IMR-90 (cell line): ENCODE results near the gene SLC39A8. TPM values are rescaled to one million over a fixed set of nuclear protein-coding genes. Genes with fewer than 3 reads are reported as not detected.

Source experiments
- ATAC-seq: fragments of 200-7000 bp; cut with Tn5 transposase; 2 replicates; pipeline ENCODE4 v1.9.1; 2020; ENCODE audit warnings: low read depth, mild to moderate bottlenecking, moderate library complexity
- BruUV-seq: library from RNA; stranded (reverse); fragments of 400-500 nt; replicated peaks from 2 replicates; lab custom pipeline; 2021; lab: Mats Ljungman, UMichigan
- CTCF ChIA-PET: fragments of 300-600 bp; formaldehyde crosslinking; extraction: SDS; loops from one replicate; lab custom pipeline; 2021; ENCODE audit warnings: antibody characterized with exemption; lab: Yijun Ruan, JAX
- POLR2A ChIA-PET: fragments of 300-600 bp; sonication (Branson Sonifier 250); formaldehyde crosslinking; loops from one replicate; lab custom pipeline; 2022; ENCODE audit warnings: antibody characterized with exemption; ENCODE audit not compliant: unreplicated experiment; lab: Charles Lee
- DNase-seq: peaks from one replicate; pipeline ENCODE4 v3.0.0; 2013
- H2AFZ ChIP-seq: replicated peaks from 2 replicates; pipeline ENCODE3; 2013; ENCODE audit warnings: low read length, mild to moderate bottlenecking; ENCODE audit not compliant: poor library complexity
- H2AK5ac ChIP-seq: 2 replicates; pipeline ENCODE4 v1.6.1; 2013; ENCODE audit warnings: low read depth, low read length, inconsistent platforms
- H2AK9ac ChIP-seq: replicated peaks from 2 replicates; pipeline ENCODE3; 2013; ENCODE audit warnings: mild to moderate bottlenecking, low read depth, low read length, moderate library complexity; ENCODE audit not compliant: poor library complexity
- H2BK120ac ChIP-seq: 2 replicates; pipeline ENCODE4 v1.6.1; 2013; ENCODE audit warnings: low read depth, low read length, inconsistent platforms
- H2BK15ac ChIP-seq: 3 replicates; pipeline ENCODE4 v1.6.1; 2013; ENCODE audit warnings: low read depth, low read length, inconsistent platforms
- H2BK20ac ChIP-seq: 2 replicates; pipeline ENCODE4 v1.6.1; 2013; ENCODE audit warnings: low read depth, mild to moderate bottlenecking, inconsistent platforms, low read length, moderate library complexity
- H2BK5ac ChIP-seq: 2 replicates; pipeline ENCODE4 v1.6.1; 2013; ENCODE audit warnings: mild to moderate bottlenecking, low read depth, low read length, inconsistent platforms; ENCODE audit not compliant: poor library complexity, severe bottlenecking
- H3K14ac ChIP-seq: replicated peaks from 2 replicates; pipeline ENCODE4 v1.6.1; 2013; ENCODE audit warnings: low read depth, low read length, inconsistent platforms
- H3K18ac ChIP-seq: 2 replicates; pipeline ENCODE4 v1.6.1; 2013; ENCODE audit warnings: low read depth, low read length, control low read depth
- H3K23ac ChIP-seq: 2 replicates; pipeline ENCODE4 v1.6.1; 2013; ENCODE audit warnings: low read depth, low read length, inconsistent platforms
- H3K27ac ChIP-seq: 2 replicates; pipeline ENCODE4 v1.5.1; 2013; ENCODE audit warnings: mild to moderate bottlenecking, control low read depth, low read length; ENCODE audit not compliant: insufficient read depth
- H3K27me3 ChIP-seq: 2 replicates; pipeline ENCODE4 v1.6.1; 2013; ENCODE audit warnings: low read length; ENCODE audit not compliant: control insufficient read depth, insufficient read depth
- H3K36me3 ChIP-seq: 2 replicates; pipeline ENCODE4 v1.6.1; 2013; ENCODE audit warnings: low read length, mixed read lengths; ENCODE audit not compliant: control insufficient read depth, insufficient read depth
- H3K4ac ChIP-seq: 2 replicates; pipeline ENCODE4 v1.6.1; 2013; ENCODE audit warnings: low read depth, low read length, inconsistent platforms
- H3K4me1 ChIP-seq: 2 replicates; pipeline ENCODE4 v1.6.1; 2013; ENCODE audit warnings: low read length, mixed read lengths; ENCODE audit not compliant: control insufficient read depth, insufficient read depth
- H3K4me2 ChIP-seq: 2 replicates; pipeline ENCODE4 v1.6.1; 2013; ENCODE audit warnings: low read depth, mild to moderate bottlenecking, control low read depth, low read length, moderate library complexity
- H3K4me3 ChIP-seq: 2 replicates; pipeline ENCODE4 v1.5.1; 2013; ENCODE audit warnings: low read depth, mild to moderate bottlenecking, control low read depth, low read length, moderate library complexity; ENCODE audit not compliant: insufficient read depth
- H3K56ac ChIP-seq: 2 replicates; pipeline ENCODE4 v1.6.1; 2013; ENCODE audit warnings: low read length, inconsistent platforms; ENCODE audit not compliant: insufficient read depth; ENCODE audit errors: extremely low read depth
- H3K79me1 ChIP-seq, 2 experiments: 2 replicates each; pipeline ENCODE4 v1.6.1; 2013; ENCODE audit warnings: low read length in 2 of 2, inconsistent platforms in 1 of 2, low read depth in 1 of 2
- H3K9ac ChIP-seq: 2 replicates; pipeline ENCODE4 v1.6.1; 2013; ENCODE audit warnings: low read depth, low read length, control low read depth
- H3K9me1 ChIP-seq: 2 replicates; pipeline ENCODE4 v1.6.1; 2013; ENCODE audit warnings: low read length, inconsistent platforms; ENCODE audit not compliant: insufficient read depth
- H3K9me3 ChIP-seq: 2 replicates; pipeline ENCODE4 v1.6.1; 2013; ENCODE audit warnings: low read length; ENCODE audit not compliant: control insufficient read depth, insufficient read depth
- H4K20me1 ChIP-seq: 2 replicates; pipeline ENCODE4 v1.6.1; 2013; ENCODE audit warnings: low read length, inconsistent platforms; ENCODE audit not compliant: insufficient read depth
- H4K5ac ChIP-seq: 2 replicates; pipeline ENCODE4 v1.6.1; 2013; ENCODE audit warnings: mild to moderate bottlenecking, low read depth, low read length, control low read depth
- H4K8ac ChIP-seq, 2 experiments: 2 replicates each; pipeline ENCODE4 v1.6.1; 2013; ENCODE audit warnings: low read depth in 2 of 2, low read length in 2 of 2, control low read depth in 1 of 2, inconsistent platforms in 1 of 2
- H4K91ac ChIP-seq: 2 replicates; pipeline ENCODE4 v1.6.1; 2013; ENCODE audit warnings: low read depth, low read length, inconsistent platforms; ENCODE audit not compliant: insufficient read depth
- BHLHE40 ChIP-seq: fragments of 150-350 bp; IDR thresholded peaks from 2 replicates; pipeline ENCODE4 v1.6.1; 2016; ENCODE audit warnings: mild to moderate bottlenecking, low read depth, low read length
- CEBPB ChIP-seq: IDR thresholded peaks from 2 replicates; pipeline ENCODE4 v1.6.1; 2012; ENCODE audit warnings: low read depth, low read length, improper control_type of control experiment
- CHD1 ChIP-seq: IDR thresholded peaks from 2 replicates; pipeline ENCODE4 v1.6.1; 2012; ENCODE audit warnings: low read depth, low read length, improper control_type of control experiment
- CTCF ChIP-seq: conservative IDR thresholded peaks from 2 replicates; pipeline ENCODE4 v1.5.1; 2012; ENCODE audit warnings: mild to moderate bottlenecking, low read depth, low read length, improper control_type of control experiment
- ELK1 ChIP-seq: fragments of 150-350 bp; IDR thresholded peaks from 2 replicates; pipeline ENCODE4 v1.6.1; 2016; ENCODE audit warnings: low read depth, mild to moderate bottlenecking, low read length, moderate library complexity, borderline replicate concordance
- FOS ChIP-seq: fragments of 150-350 bp; IDR thresholded peaks from 2 replicates; pipeline ENCODE4 v1.6.1; 2016; ENCODE audit warnings: low read depth, low read length
- MAFK ChIP-seq: IDR thresholded peaks from 2 replicates; pipeline ENCODE4 v1.6.1; 2012; ENCODE audit warnings: low read depth, low read length, improper control_type of control experiment
- MAZ ChIP-seq: IDR thresholded peaks from 2 replicates; pipeline ENCODE4 v1.6.1; 2012; ENCODE audit warnings: low read depth, mild to moderate bottlenecking, low read length, improper control_type of control experiment, moderate library complexity, borderline replicate concordance
- MXI1 ChIP-seq: IDR thresholded peaks from 2 replicates; pipeline ENCODE4 v1.6.1; 2012; ENCODE audit warnings: low read depth, mild to moderate bottlenecking, low read length, moderate library complexity, borderline replicate concordance
- NFE2L2 ChIP-seq: fragments of 150-350 bp; IDR thresholded peaks from 2 replicates; pipeline ENCODE4 v1.6.1; 2016; ENCODE audit warnings: low read depth, mild to moderate bottlenecking, low read length
- POLR2A ChIP-seq: IDR thresholded peaks from 2 replicates; pipeline ENCODE4 v1.6.1; 2012; ENCODE audit warnings: mild to moderate bottlenecking, low read depth, low read length
- RAD21 ChIP-seq: IDR thresholded peaks from 2 replicates; pipeline ENCODE4 v1.6.1; 2012; ENCODE audit warnings: low read length, improper control_type of control experiment
- RCOR1 ChIP-seq: IDR thresholded peaks from 2 replicates; pipeline ENCODE4 v1.6.1; 2012; ENCODE audit warnings: mild to moderate bottlenecking, low read length, improper control_type of control experiment; ENCODE audit not compliant: insufficient replicate concordance
- RFX5 ChIP-seq: IDR thresholded peaks from 2 replicates; pipeline ENCODE4 v1.8.0; 2012; ENCODE audit warnings: low read depth, mild to moderate bottlenecking, low read length, moderate library complexity
- SMC3 ChIP-seq: fragments of 150-350 bp; IDR thresholded peaks from 2 replicates; pipeline ENCODE4 v1.6.1; 2016; ENCODE audit warnings: low read depth, mild to moderate bottlenecking, antibody characterized with exemption, low read length, moderate library complexity
- WGBS, 2 experiments: methylation state at CpG; one replicate each; pipeline versions ENCODE4 v1.1.5 to v1.1.7; 2013; ENCODE audit warnings: missing lambda C conversion rate in 2 of 2; ENCODE audit not compliant: insufficient read length in 1 of 2; ENCODE audit errors: extremely low coverage in 2 of 2; 5-methylcytosine and 5-hydroxymethylcytosine counted together
- dilution Hi-C: fragments of 300-500 bp; cut with HindIII; formaldehyde crosslinking; loops from one replicate; pipeline ENCODE4 v1.14.3; 2018; ENCODE audit warnings: low sequenced_read_pairs; ENCODE audit not compliant: unreplicated experiment
- in situ Hi-C: fragments of 300-500 bp; cut with MboI; formaldehyde crosslinking; loops from 3 replicates; pipeline ENCODE4 v1.14.3; 2019; ENCODE audit warnings: low sequenced_read_pairs, inconsistent platforms, mixed read lengths
- intact Hi-C: fragments of 100-400 bp; cut with micrococcal nuclease; formaldehyde crosslinking; loops from 2 replicates; pipeline ENCODE4 v1.10.0; 2022
- polyA plus RNA-seq, 3 experiments: library from polyadenylated mRNA; depleted of rRNA; stranded (reverse); fragments of >200 nt; gene quantifications; 2 replicates each; pipeline ENCODE4 v1.2.3, GENCODE V29; 2012; ENCODE audit warnings: low replicate concordance in 1 of 3
- total RNA-seq: library from RNA; depleted of rRNA; stranded (reverse); fragments of >200 nt; gene quantifications from 2 replicates; pipeline ENCODE4 v1.2.3, GENCODE V29; 2012
- TF ChIP-seq, protein P1 (sequence below): fragments of 150-350 bp; IDR thresholded peaks from 2 replicates; pipeline ENCODE4 v1.6.1; 2017; ENCODE audit warnings: mild to moderate bottlenecking, antibody characterized with exemption, low read length, low read depth

The SLC39A8 gene
- total and polyA plus RNA-seq, 2 of the 4 experiments (the other 2 are of a cell fraction): 0.05 to 0.18 TPM

DNA sequence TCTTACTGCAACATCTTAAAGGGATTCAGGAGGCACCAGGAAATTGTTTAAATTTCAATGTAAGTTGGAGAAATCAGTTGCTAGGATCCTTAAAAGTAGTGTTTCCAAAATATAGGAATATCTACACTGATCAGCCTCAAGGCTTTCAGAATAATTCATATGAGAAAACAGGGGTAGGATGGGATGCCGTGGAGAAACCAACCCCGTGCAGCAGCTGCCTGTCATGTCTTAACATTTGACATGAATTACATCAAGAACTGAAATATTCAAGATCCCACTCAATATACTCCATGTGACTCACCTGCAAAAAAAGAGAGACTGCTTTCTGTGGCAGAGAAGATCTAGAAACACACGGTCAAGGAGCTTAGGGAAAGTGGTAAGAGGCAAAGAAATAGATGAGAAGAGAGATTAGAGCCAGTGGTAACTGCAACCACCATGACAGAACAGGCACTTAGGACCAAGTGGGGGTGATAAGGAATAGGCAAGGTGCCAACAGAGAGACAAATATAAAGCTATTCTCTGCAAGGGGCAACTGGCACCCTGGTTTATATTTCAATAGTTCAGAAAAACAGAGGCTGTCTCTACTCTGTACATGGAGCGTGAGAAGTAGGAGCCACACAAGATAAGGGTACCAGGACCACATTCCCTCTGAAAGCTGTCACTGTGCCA is 64.0 kb downstream of the SLC39A8 start:
- dilution Hi-C loops: no loop called here
- no peaks in the 10 kb centered on the region for H3K9me3 ChIP-seq
- intact Hi-C loops: no loop called here
- H2BK15ac ChIP-seq: no peak overlapping the region
- no peak overlapping the region for H3K56ac ChIP-seq
- no peak overlapping the region for H3K27ac ChIP-seq
- H4K8ac ChIP-seq: no peak overlapping the region
- no peak overlapping the region for H2AFZ ChIP-seq
- ChIA-PET CTCF (no interaction called here), POLR2A (no interaction called here)
- no peak overlapping the region for H3K18ac ChIP-seq
- no peak overlapping the region for H4K5ac ChIP-seq
- WGBS, 2 experiments: no CpG with 5 or more reads among the region's 4 CpGs
- BruUV-seq: no TSS peak
- no peak overlapping the region for H3K4me3 ChIP-seq
- no peak for ATAC-seq
- H3K4me2 ChIP-seq: no peak overlapping the region
- in situ Hi-C loops: no loop called here
- H2BK5ac ChIP-seq: no peak overlapping the region
- no peak overlapping the region for H3K4ac ChIP-seq
- TF ChIP-seq MAFK: no peak
- TF ChIP-seq CEBPB: no peak
- no peak for TF ChIP-seq RAD21
- TF ChIP-seq ELK1: no peak
- no peak for TF ChIP-seq CTCF
- TF ChIP-seq NFE2L2: no peak
- TF ChIP-seq, protein P1, sequence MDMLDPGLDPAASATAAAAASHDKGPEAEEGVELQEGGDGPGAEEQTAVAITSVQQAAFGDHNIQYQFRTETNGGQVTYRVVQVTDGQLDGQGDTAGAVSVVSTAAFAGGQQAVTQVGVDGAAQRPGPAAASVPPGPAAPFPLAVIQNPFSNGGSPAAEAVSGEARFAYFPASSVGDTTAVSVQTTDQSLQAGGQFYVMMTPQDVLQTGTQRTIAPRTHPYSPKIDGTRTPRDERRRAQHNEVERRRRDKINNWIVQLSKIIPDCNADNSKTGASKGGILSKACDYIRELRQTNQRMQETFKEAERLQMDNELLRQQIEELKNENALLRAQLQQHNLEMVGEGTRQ: no peak
- TF ChIP-seq FOS: no peak
- TF ChIP-seq MAZ: no peak
- no peak for TF ChIP-seq RCOR1
- no peak for TF ChIP-seq POLR2A
- no peak for TF ChIP-seq SMC3
- TF ChIP-seq MXI1: no peak
- TF ChIP-seq CHD1: no peak
- TF ChIP-seq RFX5: no peak
- no peak for TF ChIP-seq BHLHE40
- H2AK9ac ChIP-seq: no peak overlapping the region
- no peak overlapping the region for H3K9ac ChIP-seq
- no peak overlapping the region for H2AK5ac ChIP-seq
- H2BK120ac ChIP-seq: no peak overlapping the region
- DNase-seq: no peak
- H3K27me3 ChIP-seq: no peaks in the 10 kb centered on the region
- H3K36me3 ChIP-seq: no peaks in the 10 kb centered on the region
- no peak overlapping the region for H3K14ac ChIP-seq
- H3K4me1 ChIP-seq: no peaks in the 10 kb centered on the region
- no peaks in the 10 kb centered on the region for H4K20me1 ChIP-seq
- H2BK20ac ChIP-seq: no peak overlapping the region
- no peaks in the 10 kb centered on the region for H3K79me1 ChIP-seq
- no peak overlapping the region for H3K23ac ChIP-seq
- no peaks in the 10 kb centered on the region for H3K9me1 ChIP-seq
- H4K91ac ChIP-seq: no peak overlapping the region
